Measurements from ENCODE around the gene ECE1.

ECE1 gene

GRCh38 chr1:21289700-21290545 is at the start of gene ECE1:
ECE1 (minus strand) TSS chr1:21290463; CDS start chr1:21290414, 49 bp downstream.
- no peak for DNase-seq (ENCODE audit: low read depth in 2 of 2)

GRCh38 chr1:21339356-21340229 is 49.3 kb upstream of the ECE1 start:
- no peak for DNase-seq (ENCODE audit: low read depth in 2 of 2)

GRCh38 chr1:21338573-21339355 is 48.5 kb upstream of the ECE1 start:
- no peak for DNase-seq (ENCODE audit: low read depth in 2 of 2)

GRCh38 chr1:21337928-21338572 is 47.8 kb upstream of the ECE1 start:
- no peak for DNase-seq (ENCODE audit: low read depth in 2 of 2)

- DNase-seq (ENCODE audit: low read depth in 2 of 2) = no peak
Measured at GRCh38 chr1:21337454-21337927, 47.2 kb upstream of the ECE1 start.

- no peak for DNase-seq (ENCODE audit: low read depth in 2 of 2)
Measured at GRCh38 chr1:21337010-21337437, 46.8 kb upstream of the ECE1 start.

- DNase-seq (ENCODE audit: low read depth in 2 of 2) = no peak
Measured at GRCh38 chr1:21335750-21336224, 45.5 kb upstream of the ECE1 start.

- no peak for DNase-seq (ENCODE audit: low read depth in 2 of 2)
Measured at GRCh38 chr1:21335088-21335691, 44.9 kb upstream of the ECE1 start.

- DNase-seq (ENCODE audit: low read depth in 2 of 2) = peak; percentile 71
Measured at GRCh38 chr1:21334214-21335087, 44.2 kb upstream of the ECE1 start.

GRCh38 chr1:21333824-21334213 is 43.6 kb upstream of the ECE1 start:
- DNase-seq (ENCODE audit: low read depth in 2 of 2) = no peak

- DNase-seq (ENCODE audit: low read depth in 2 of 2) = no peak
Measured at GRCh38 chr1:21332554-21333311, 42.5 kb upstream of the ECE1 start.

- no peak for DNase-seq (ENCODE audit: low read depth in 2 of 2)
Measured at GRCh38 chr1:21331752-21332478, 41.7 kb upstream of the ECE1 start.

- DNase-seq (ENCODE audit: low read depth in 2 of 2) = no peak
Measured at GRCh38 chr1:21330544-21330943, 40.3 kb upstream of the ECE1 start.

- no peak for DNase-seq (ENCODE audit: low read depth in 2 of 2)
Measured at GRCh38 chr1:21329209-21329844, 39.1 kb upstream of the ECE1 start.

GRCh38 chr1:21327566-21328323 is 37.5 kb upstream of the ECE1 start:
- DNase-seq (ENCODE audit: low read depth in 2 of 2) = no peak

GRCh38 chr1:21326861-21327344 is 36.6 kb upstream of the ECE1 start:
- DNase-seq (ENCODE audit: low read depth in 2 of 2) = no peak

Data from stimulated activated CD8-positive, alpha-beta memory T cell treated with anti-CD3 and anti-CD28 coated beads, Interleukin-15, amount 100 ng/mL, for 48 hours (primary cell).